ENCODE data around the gene TSR2. TPM values are rescaled to one million over a fixed set of nuclear protein-coding genes. Genes with fewer than 3 reads are reported as not detected.

TSR2 gene
- total RNA-seq (2021; ENCODE audit: unreplicated experiment) (27.9 TPM), Bru-seq, nascent RNA (percentile 84 among the genes with signal in this experiment), BruChase-seq, experiment 1, labeled RNA remaining after a 6-hour chase (percentile 92 among the genes with signal in this experiment), BruChase-seq, experiment 2, labeled RNA remaining after a 2-hour chase (percentile 89 among the genes with signal in this experiment)
- 24.6 and 25.0 TPM in 2 replicates for polyA plus RNA-seq (2012)
- long read RNA-seq, transcript TSR2-201 (5 exons, 1,534 nt): major isoform, 64 of 74 reads
- long read RNA-seq, partial matches to known transcripts: 0 of 74 reads
- long read RNA-seq, other reads (novel, unspliced or antisense): 10 of 74 reads

GRCh38 chrX:54439960-54440871, at the start of gene TSR2:
TSR2 (plus strand) TSS chrX:54440404; CDS start chrX:54440422, 18 bp downstream.
- CTCF ChIA-PET: interaction anchor here (1.3 to 1.4 kb wide), 2 partner anchors 11 to 192 kb away, joined by 3 read pairs; no protein-coding TSS in a partner anchor
- no peak within 1 kb of the TSS for H2AFZ ChIP-seq (ENCODE audit: low read depth, low read length, poor library complexity, severe bottlenecking)
- peaks cover 0 to 3% of the 10 kb centered on the region in 2 experiments; a peak in 2 of 4 replicates for H3K36me3 ChIP-seq (ENCODE audit: control insufficient read depth in 1 of 2, insufficient read depth in 2 of 2, low read length in 2 of 2)
- H3K9me2 ChIP-seq (ENCODE audit: insufficient read depth): no peaks in the 10 kb centered on the region
- POLR2A ChIA-PET: no interaction called here
- no peaks in the 10 kb centered on the region for H3K9me3 ChIP-seq (ENCODE audit: control insufficient read depth in 1 of 2, insufficient read depth in 1 of 2, low read depth in 1 of 2, low read length in 2 of 2)
- H3K79me2 ChIP-seq (ENCODE audit: insufficient read depth, low read length): peaks cover 42% of the 10 kb centered on the region
- no peaks in the 10 kb centered on the region for H4K20me1 ChIP-seq (ENCODE audit: insufficient read depth)
- peak within 1 kb of the TSS; percentile 83 to 87 for H3K4me3 ChIP-seq (replicated peaks in 1 of 2; ENCODE audit: low read depth in 1 of 2, low read length in 2 of 2)
- DNase-seq (ENCODE audit: low read depth, low spot score) (peak; percentile 72), ATAC-seq (peak; percentile 93)
- intact Hi-C loops (cut with micrococcal nuclease): loop anchor here (1.0 to 10.0 kb wide), 2 partner anchors 192 to 255 kb away; partner anchors contain the start of gene FAM120C
- peak within 1 kb of the TSS; percentile 75 for H3K9ac ChIP-seq (ENCODE audit: low read length)
- BruUV-seq (replicated peaks): no TSS peak
- peaks cover 5 to 9% of the 10 kb centered on the region in 2 experiments; a peak in 3 of 4 replicates for H3K4me1 ChIP-seq (ENCODE audit: control insufficient read depth in 1 of 2, insufficient read depth in 2 of 2, low read length in 2 of 2)
- peak within 1 kb of the TSS; percentile 75 for H3K4me2 ChIP-seq (ENCODE audit: low read length)
- peak within 1 kb of the TSS; percentile 35; the same call in 1 of the 2 replicates for H3K27ac ChIP-seq (ENCODE audit: low read depth, low read length)
- RAD21 ChIA-PET (ENCODE audit: low non-redundant PET in 1 of 2, low total read pairs in 2 of 2, uncharacterized antibody in 2 of 2, unreplicated experiment in 2 of 2): no interaction called here
- H3K27me3 ChIP-seq (ENCODE audit: insufficient read depth, low read length): no peaks in the 10 kb centered on the region
- TF ChIP-seq TCF7L2 (IDR thresholded peaks at IDR 0.05; ENCODE audit: borderline replicate concordance, extremely low read depth, insufficient read depth, insufficient read length) (peak; percentile 18), SP1 (IDR thresholded peaks at IDR 0.05; ENCODE audit: low read depth) (peak; percentile 81), CEBPB (IDR thresholded peaks at IDR 0.05; ENCODE audit: low read depth) (no peak), RAD21 (IDR thresholded peaks at IDR 0.05; ENCODE audit: low read depth) (peak; percentile 47; the same call in 1 of the 2 replicates), YY1 (IDR thresholded peaks at IDR 0.05; ENCODE audit: extremely low read depth, insufficient replicate concordance, low read depth, low read length) (peak; percentile 93), ATF3 (IDR thresholded peaks at IDR 0.05) (no peak), EZH2phosphoT487 (IDR thresholded peaks at IDR 0.05; ENCODE audit: borderline replicate concordance) (no peak), MAX (IDR thresholded peaks at IDR 0.05) (peak; percentile 71), ELF1 (IDR thresholded peaks at IDR 0.05; ENCODE audit: borderline replicate concordance, low read depth) (peak; percentile 40; the same call in 1 of the 2 replicates), SIN3A (IDR thresholded peaks at IDR 0.05; ENCODE audit: low read depth) (peak; percentile 42), ZNF274 (IDR thresholded peaks at IDR 0.05; ENCODE audit: low read depth, low read length) (no peak), ZBTB33 (IDR thresholded peaks at IDR 0.05; ENCODE audit: extremely low read depth, insufficient replicate concordance, low read length) (no peak), SRF (IDR thresholded peaks at IDR 0.05; ENCODE audit: low read depth) (peak; percentile 93), JUND (IDR thresholded peaks at IDR 0.05) (no peak), EZH2 (IDR thresholded peaks at IDR 0.05) (no peak), POLR2A (IDR thresholded peaks at IDR 0.05; ENCODE audit: borderline replicate concordance, extremely low read depth, insufficient read depth, insufficient read length) (no peak), FOSL1 (IDR thresholded peaks at IDR 0.05; ENCODE audit: low read depth) (no peak), POLR2AphosphoS5 (IDR thresholded peaks at IDR 0.05; ENCODE audit: low read depth, low read length) (peak; percentile 62), ZFX (IDR thresholded peaks at IDR 0.05) (peak; percentile 66; the same call in 1 of the 2 replicates), CBX3 (IDR thresholded peaks at IDR 0.05; ENCODE audit: low read depth) (peak; percentile 69; the same call in 1 of the 2 replicates), EGR1 (IDR thresholded peaks at IDR 0.05; ENCODE audit: low read depth) (peak; percentile 27)

Measured in HCT116 (cell line).